ENCODE data around the gene DGKB.

DGKB gene

DNA sequence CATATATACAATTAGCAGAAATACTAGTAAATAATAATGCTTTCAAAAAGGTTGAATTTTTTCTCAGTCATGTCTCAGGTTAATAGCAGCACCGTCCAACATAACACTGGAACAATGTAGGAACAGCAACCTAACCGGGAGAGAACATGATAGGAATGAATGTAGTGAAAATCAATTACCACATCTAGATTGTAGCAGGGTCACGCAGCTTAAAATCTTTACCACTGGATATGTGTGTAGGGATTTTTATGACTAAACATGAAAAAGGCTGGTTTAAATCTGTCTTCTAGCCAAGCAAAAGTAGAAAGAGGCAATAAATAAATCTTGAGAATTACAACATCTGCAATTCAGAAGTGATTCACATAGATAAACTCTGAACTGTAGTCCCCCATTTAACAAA, 326.0 kb downstream of the DGKB start:
- no peak overlapping the region for H3K4me3 ChIP-seq (ENCODE audit: low read depth, low read length)
- no peak for DNase-seq (ENCODE audit: low read depth)
- in situ Hi-C loops (cut with HindIII; ENCODE audit: low sequenced_read_pairs) = no loop called here
- TF ChIP-seq, protein P1, sequence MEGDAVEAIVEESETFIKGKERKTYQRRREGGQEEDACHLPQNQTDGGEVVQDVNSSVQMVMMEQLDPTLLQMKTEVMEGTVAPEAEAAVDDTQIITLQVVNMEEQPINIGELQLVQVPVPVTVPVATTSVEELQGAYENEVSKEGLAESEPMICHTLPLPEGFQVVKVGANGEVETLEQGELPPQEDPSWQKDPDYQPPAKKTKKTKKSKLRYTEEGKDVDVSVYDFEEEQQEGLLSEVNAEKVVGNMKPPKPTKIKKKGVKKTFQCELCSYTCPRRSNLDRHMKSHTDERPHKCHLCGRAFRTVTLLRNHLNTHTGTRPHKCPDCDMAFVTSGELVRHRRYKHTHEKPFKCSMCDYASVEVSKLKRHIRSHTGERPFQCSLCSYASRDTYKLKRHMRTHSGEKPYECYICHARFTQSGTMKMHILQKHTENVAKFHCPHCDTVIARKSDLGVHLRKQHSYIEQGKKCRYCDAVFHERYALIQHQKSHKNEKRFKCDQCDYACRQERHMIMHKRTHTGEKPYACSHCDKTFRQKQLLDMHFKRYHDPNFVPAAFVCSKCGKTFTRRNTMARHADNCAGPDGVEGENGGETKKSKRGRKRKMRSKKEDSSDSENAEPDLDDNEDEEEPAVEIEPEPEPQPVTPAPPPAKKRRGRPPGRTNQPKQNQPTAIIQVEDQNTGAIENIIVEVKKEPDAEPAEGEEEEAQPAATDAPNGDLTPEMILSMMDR (IDR thresholded peaks at IDR 0.05; ENCODE audit: low read depth, low read length, missing control alignments) = no peak

DNA sequence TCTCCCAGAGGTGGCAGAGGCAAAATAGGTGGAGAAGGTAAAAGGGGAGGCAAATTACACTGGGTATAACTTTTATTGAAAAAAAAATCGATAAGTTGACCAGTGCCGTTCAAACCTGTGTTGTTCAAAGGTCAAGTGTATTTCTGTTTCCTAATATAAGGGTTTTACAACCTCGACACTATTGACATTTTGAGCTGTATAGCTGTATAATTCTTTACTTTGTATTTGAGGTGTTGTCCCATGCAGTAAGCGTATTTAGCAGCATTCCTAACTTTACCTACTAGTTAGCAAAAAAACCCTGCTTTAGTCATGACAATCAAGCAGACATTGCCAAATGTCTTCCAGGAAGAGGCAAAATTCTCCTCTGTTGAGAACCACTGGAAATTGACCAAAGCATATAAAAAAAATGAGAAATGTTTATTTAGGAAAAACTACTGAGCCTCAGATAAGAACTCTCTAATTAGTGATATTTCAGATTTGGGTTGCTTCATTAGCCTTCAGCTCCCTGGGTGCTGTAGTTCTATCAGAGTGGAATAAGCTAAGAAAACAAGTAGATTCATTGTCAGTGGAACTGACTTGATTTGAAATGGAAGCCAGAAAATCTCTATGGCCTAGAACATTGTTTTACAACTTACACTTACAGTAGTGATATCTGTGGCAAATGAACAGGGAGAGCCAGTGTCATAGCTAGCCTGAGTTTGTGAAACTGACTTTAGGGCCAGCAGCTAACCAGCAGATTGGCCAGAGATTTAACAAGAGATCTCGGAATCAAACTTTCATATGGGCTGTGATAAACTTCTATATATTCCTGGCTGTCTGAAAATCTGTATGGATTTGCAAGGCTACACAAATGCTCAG, 331.6 kb downstream of the DGKB start:
- TF ChIP-seq, protein P1 (IDR thresholded peaks at IDR 0.05; ENCODE audit: low read depth, low read length, missing control alignments) = no peak
- H3K4me3 ChIP-seq (ENCODE audit: low read depth, low read length) = no peak overlapping the region
- DNase-seq (ENCODE audit: low read depth) = no peak
- in situ Hi-C loops (cut with HindIII; ENCODE audit: low sequenced_read_pairs) = no loop called here

DNA sequence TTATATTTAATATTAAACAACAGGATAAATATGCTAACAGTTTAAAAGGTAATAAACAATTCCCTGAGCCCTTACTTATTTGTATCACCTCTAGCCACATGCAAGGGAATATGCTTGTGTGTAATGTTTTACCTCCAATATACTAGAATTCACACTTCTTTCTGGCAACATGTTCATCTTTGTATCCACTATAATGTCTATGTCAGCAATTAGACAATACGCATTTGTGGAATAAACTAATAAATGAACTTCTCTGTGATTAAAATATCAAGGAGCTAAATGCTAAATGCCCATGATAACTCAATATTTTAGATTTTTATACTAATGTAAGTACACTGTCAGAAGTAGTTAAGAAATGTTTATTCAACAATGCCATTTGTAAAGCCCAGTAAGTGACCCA, 350.5 kb downstream of the DGKB start:
- no peak overlapping the region for H3K4me3 ChIP-seq (ENCODE audit: low read depth, low read length)
- no peak for DNase-seq (ENCODE audit: low read depth)
- TF ChIP-seq, protein P1 (IDR thresholded peaks at IDR 0.05; ENCODE audit: low read depth, low read length, missing control alignments) = no peak
- in situ Hi-C loops (cut with HindIII; ENCODE audit: low sequenced_read_pairs) = no loop called here

DNA sequence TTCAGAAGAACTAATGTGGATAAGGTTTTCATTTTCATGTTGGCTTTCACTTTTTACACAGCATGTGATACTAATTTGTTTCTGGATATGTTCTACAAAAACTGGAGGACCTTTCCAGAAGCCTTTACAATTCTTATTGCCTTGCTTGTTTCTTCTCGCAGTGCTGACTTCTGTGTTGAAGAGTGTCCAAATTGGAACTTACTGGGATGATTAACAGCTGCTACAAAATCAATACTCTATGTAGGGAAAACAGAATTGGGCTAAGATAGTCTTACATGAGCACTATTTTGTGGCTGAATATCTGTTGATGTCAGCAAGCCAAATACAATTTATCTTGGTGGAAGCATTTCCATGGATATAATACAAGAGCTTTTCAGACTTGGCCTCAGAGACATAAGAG, 351.2 kb downstream of the DGKB start:
- H3K4me3 ChIP-seq (ENCODE audit: low read depth, low read length) = no peak overlapping the region
- in situ Hi-C loops (cut with HindIII; ENCODE audit: low sequenced_read_pairs) = no loop called here
- TF ChIP-seq, protein P1 (IDR thresholded peaks at IDR 0.05; ENCODE audit: low read depth, low read length, missing control alignments) = no peak
- DNase-seq (ENCODE audit: low read depth) = no peak

DNA sequence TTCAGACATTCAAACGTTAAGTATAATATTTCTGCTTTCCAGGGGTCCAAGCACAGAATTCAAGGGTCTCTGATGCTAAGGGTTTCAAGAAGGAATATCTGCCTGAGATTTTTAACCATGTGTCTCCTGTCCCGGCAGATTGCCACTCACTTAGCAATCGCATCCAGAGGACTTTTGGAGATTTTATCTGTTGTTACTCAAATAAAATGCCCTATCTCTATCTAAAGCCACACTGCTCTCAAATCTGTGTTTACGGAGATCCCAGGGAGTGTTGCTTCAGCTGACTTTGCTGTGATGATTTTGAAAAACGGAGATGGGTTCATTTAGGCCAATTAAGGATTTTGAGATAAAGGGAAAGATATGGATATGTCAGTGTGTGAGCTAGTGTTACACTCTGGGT, 359.9 kb downstream of the DGKB start:
- in situ Hi-C loops (cut with HindIII; ENCODE audit: low sequenced_read_pairs) = no loop called here
- TF ChIP-seq, protein P1 (IDR thresholded peaks at IDR 0.05; ENCODE audit: low read depth, low read length, missing control alignments) = no peak
- no peak overlapping the region for H3K4me3 ChIP-seq (ENCODE audit: low read depth, low read length)
- no peak for DNase-seq (ENCODE audit: low read depth)

DNA sequence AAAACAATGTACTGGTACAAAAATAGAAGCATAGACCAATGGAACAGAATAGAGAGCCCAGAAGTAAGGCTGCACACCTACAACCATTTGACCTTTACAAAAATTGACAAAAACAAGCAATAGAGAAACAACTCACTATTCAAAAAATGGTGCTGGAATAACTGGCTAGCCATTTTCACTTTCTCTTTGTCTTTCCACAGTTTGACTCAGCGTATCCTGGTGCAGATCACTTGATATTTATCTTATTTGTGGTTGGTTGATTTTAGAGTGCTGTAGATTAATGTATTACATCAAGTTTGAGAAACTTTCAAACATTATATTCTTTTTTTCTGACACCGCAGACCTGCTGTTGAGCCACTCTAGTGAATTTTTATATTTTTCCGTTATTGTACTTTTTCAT, 381.4 kb downstream of the DGKB start:
- TF ChIP-seq, protein P1 (IDR thresholded peaks at IDR 0.05; ENCODE audit: low read depth, low read length, missing control alignments) = no peak

More for the DNA sequence above, 381.4 kb downstream of the DGKB start:
- no peak for DNase-seq (ENCODE audit: low read depth)
- H3K4me3 ChIP-seq (ENCODE audit: low read depth, low read length) = no peak overlapping the region
- in situ Hi-C loops (cut with HindIII; ENCODE audit: low sequenced_read_pairs) = no loop called here
